GM18951 (cell line): ENCODE results near the gene ZFP3.
A peak's percentile ranks its signal among the peaks of the same experiment; 100 is the strongest.
"Not testable (repeated sequence)": the region's sequence is repeated elsewhere in the genome, so short reads cannot be mapped to it uniquely, and the experiment has no call there.

Experiments
- POLR2A ChIP-seq: IDR thresholded peaks from 4 replicates; pipeline ENCODE4 v1.6.1; 2011; ENCODE audit warnings: mild to moderate bottlenecking; ENCODE audit not compliant: insufficient read length, insufficient read depth; ENCODE audit errors: extremely low read depth
- in situ Hi-C: fragments of 300-500 bp; cut with MboI; formaldehyde crosslinking; loops from one replicate; pipeline ENCODE4 v1.12.0; 2022; ENCODE audit warnings: low sequenced_read_pairs, mixed read lengths, inconsistent platforms; ENCODE audit not compliant: unreplicated experiment

The ZFP3 gene

GRCh38 chr17:5078106-5079028, at the start of gene ZFP3:
Gene ZFP3, plus strand, starts transcription at chr17:5078467. Its CDS starts 13,038 bp downstream, at chr17:5091505.
- in situ Hi-C loops: no loop called here
- peak; percentile 83 for TF ChIP-seq POLR2A

GRCh38 chr17:5030168-5030567, 48.1 kb upstream of the ZFP3 start:
- in situ Hi-C loops: not testable (repeated sequence)

- peak; percentile 30 for TF ChIP-seq POLR2A
- in situ Hi-C loops: no loop called here
These were observed 46.7 kb upstream of the ZFP3 start for GRCh38 chr17:5031365-5032082.

GRCh38 chr17:5032865-5033264, 45.4 kb upstream of the ZFP3 start:
- in situ Hi-C loops: no loop called here
- TF ChIP-seq POLR2A: no peak

- no peak for TF ChIP-seq POLR2A
- in situ Hi-C loops: no loop called here
These were observed 44.8 kb upstream of the ZFP3 start for GRCh38 chr17:5033352-5034015.

- no peak for TF ChIP-seq POLR2A
- in situ Hi-C loops: no loop called here
These were observed 44.2 kb upstream of the ZFP3 start for GRCh38 chr17:5034063-5034462.

- in situ Hi-C loops: no loop called here
- no peak for TF ChIP-seq POLR2A
These were observed 43.6 kb upstream of the ZFP3 start for GRCh38 chr17:5034651-5035050.

- TF ChIP-seq POLR2A: no peak
- in situ Hi-C loops: no loop called here
These were observed 43.0 kb upstream of the ZFP3 start, which contains the start of gene SLC52A1 for GRCh38 chr17:5035315-5035714. Gene SLC52A1, minus strand, starts transcription at chr17:5035426. Its CDS starts 820 bp downstream, at chr17:5034606.

GRCh38 chr17:5042157-5043022, 35.9 kb upstream of the ZFP3 start:
- TF ChIP-seq POLR2A: no peak
- in situ Hi-C loops: no loop called here

- in situ Hi-C loops: no loop called here
- TF ChIP-seq POLR2A: no peak
These were observed 34.7 kb upstream of the ZFP3 start for GRCh38 chr17:5043524-5043923.

- in situ Hi-C loops: no loop called here
- TF ChIP-seq POLR2A: no peak
These were observed 33.6 kb upstream of the ZFP3 start for GRCh38 chr17:5044630-5045029.

GRCh38 chr17:5045496-5045895, 32.8 kb upstream of the ZFP3 start:
- no peak for TF ChIP-seq POLR2A
- in situ Hi-C loops: no loop called here
